CD4-positive, alpha-beta T cell treated with Interleukin-15 for 4 hours (primary cell): ENCODE results near the gene FANCD2.
"Not testable (repeated sequence)": the region's sequence is repeated elsewhere in the genome, so short reads cannot be mapped to it uniquely, and the experiment has no call there.

ENCODE experiments used
- DNase-seq: peaks from one replicate; pipeline ENCODE4 v3.0.0-alpha.2; 2020; ENCODE audit warnings: low spot score

The FANCD2 gene

GRCh38 chr3:10108091-10108490, 81.9 kb downstream of the FANCD2 start, which contains the start of gene FANCD2OS:
Gene FANCD2OS (minus strand): TSS chr3:10108255. CDS start chr3:10104774, 3,481 bp downstream.
- no peak for DNase-seq

DNA sequence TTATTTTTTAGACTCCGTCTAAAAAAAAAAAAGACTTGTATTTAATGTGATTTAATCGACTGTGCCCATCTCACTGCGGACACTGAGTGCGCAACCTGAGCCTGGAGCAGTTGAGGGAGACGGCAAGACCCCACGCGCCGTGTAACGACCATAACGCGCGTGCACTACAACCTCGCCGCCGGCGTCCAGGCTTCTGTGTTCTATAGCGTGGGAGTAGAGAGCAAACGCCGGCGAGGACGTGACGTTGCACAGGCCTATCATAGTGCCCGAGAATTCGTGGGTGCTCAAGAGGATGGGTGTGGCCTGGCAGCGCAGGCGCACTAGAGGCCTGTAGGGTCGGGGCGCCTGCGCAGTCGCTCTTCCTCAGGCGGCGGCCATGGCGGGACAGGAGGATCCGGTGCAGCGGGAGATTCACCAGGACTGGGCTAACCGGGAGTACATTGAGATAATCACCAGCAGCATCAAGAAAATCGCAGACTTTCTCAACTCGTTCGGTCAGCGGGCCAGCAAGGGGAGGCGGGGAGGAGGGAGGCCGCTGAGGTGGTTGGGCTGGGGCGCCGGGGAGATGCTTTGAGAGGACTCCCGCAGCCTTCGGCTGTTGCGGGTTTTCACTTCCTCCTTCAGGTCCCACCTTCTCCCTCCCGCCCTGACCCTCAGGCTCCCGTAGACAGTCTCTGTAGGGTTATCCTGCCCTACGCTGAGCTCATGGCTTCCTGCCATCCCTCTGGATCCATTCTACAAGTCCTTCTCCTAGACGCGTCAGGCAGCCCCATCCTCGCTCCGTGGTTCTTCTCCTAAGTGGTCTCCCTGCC, 89.3 kb downstream of the FANCD2 start, which contains the start of gene BRK1:
Gene BRK1, plus strand, starts transcription at position 350 of the 812 bp plus-strand sequence. Its CDS starts 27 bp downstream, at position 377.
- DNase-seq: peak; percentile 94

GRCh38 chr3:10116138-10116460, 89.9 kb downstream of the FANCD2 start:
- DNase-seq: no peak

DNA sequence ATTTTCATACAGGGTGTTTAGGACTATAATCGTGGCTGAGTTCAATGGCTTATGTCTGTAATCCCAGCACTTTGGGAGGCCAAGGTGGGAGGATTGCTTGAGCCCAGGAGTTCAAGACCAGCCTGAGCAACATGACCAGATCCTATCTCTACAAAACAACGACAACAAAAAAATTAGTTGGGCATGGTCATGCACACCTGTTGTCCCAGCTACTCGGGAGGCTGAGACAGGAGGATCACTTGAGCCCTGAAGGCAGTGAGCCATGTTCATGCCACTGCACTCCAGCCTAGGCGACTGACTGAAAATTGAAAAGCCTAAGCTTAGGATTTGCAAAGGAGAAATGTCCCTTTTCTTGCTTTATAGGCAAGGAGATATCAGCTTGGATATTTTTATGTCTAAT, 90.7 kb downstream of the FANCD2 start:
- DNase-seq: no peak

GRCh38 chr3:10119376-10119775, 93.1 kb downstream of the FANCD2 start:
- DNase-seq: no peak

DNA sequence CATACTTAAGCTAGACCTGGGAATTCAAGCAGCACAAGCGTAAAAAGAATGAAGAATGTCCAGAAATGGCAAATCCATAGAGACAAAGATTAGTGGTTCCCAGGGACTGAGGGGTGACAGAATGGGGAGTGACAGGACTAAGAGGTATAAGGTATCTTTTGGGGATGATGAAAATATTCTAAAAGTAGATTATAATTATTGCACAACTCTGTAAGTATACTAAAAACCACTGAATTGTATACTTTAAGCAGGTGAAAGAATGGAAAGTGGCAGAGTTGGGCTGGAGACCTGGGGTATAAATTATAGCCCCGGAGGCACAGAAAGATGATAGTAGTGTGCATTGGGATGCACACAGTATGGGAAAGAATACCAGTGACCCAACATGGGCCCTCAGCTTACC, 94.8 kb downstream of the FANCD2 start:
- DNase-seq: no peak

DNA sequence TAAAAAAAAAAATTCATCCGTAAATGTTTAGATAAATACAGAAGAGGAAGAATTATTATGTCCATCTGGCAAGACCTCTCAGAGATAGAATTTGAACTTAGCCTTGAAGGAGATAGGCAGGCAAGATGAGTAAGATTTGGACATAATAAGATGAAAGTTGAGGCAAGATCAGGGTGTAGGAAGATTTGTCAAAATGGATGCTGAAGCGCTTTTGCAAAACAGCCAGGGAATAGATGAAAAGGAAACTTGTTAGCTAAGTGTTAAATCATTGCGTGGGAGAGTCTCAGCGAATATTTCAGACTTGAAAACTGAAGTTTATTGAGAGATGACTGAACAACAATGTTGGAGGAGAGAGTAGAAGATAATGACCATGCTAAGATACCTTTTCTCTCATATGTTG, 96.5 kb downstream of the FANCD2 start:
- no peak for DNase-seq

GRCh38 chr3:10135872-10136271, 109.6 kb downstream of the FANCD2 start:
- DNase-seq: not testable (repeated sequence)

DNA sequence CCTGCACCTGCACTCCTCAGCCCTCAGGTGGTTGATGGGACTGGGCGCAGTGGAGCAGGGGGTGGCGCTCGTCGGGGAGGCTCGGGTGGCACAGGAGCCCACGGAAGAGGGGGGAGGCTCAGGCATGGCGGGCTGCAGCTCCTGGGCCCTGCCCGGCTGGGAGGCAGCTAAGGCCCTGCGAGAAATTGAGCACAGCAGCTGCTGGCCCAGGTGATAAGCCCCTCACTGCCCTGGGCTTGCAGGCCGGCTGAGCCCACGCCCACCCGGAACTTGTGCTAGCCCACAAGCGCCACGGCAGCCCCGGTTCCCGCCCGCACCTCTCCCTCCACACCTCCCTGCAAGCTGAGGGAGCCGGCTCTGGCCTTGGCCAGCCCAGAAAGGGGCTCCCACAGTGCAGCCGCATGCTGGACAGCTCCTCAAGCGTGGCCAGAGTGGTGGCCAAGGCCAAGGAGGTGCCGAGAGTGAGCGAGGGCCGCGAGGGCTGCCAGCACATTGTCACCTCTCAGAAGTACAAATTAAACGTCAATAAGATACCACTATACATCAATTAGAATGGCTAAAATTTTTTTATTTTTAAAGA, 110.3 kb downstream of the FANCD2 start:
- no peak for DNase-seq

DNA sequence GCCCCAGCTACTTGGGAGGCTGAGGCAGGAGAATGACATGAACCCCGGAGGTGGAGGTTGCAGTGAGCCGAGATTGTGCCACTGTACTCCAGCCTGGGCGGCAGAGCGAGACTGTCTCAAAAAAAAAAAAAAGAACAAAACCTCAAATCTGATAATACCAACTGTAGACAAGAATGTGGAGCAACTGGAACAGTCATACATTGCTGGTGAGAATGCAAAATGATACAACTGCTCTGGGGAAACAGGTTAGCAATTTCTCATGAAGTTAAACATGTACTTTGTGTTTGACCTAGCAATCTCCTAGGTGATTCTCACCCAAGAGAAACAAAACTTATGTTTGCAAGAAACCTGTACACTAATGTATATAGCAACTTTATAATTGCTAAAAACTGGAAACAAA, 110.9 kb downstream of the FANCD2 start:
- no peak for DNase-seq

- DNase-seq: no peak
These were observed 114.8 kb downstream of the FANCD2 start for GRCh38 chr3:10140996-10141546.

GRCh38 chr3:10142707-10143560, 116.7 kb downstream of the FANCD2 start:
- DNase-seq: no peak

DNA sequence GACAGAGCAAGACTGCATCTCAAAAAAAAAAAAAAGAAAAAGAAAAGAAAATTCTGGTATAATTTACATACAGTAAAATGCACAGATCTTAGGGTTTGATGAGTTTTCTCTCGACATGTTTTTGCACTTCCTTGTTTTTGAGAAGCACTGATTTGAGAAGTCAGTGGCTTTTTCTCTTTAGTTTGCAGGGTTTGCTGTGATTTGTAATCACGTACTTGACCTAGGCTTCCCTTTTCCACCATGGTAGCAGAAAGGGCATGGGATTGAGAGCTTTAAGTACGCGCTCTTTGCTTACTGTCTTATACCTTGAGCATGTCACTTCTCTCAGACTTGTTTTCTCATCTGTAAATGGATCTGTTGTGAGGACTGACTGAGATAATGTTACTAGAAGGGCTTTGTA, 119.4 kb downstream of the FANCD2 start:
- DNase-seq: no peak

- no peak for DNase-seq
These were observed 123.0 kb downstream of the FANCD2 start for GRCh38 chr3:10149226-10149625.

DNA sequence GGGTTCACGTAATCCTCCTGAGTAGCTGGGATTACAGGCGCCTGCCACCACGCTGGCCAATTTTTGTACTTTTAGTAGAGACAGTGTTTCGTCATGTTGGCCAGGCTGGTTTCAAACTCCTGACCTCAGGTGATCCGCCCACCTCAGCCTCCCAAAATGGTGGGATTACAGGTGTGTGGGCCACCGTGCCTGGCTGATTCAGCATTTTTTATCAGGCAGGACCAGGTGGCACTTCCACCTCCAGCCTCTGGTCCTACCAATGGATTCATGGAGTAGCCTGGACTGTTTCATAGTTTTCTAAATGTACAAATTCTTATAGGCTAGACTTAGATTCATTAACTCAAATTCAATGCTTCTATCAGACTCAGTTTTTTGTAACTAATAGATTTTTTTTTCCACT, 124.8 kb downstream of the FANCD2 start:
- DNase-seq: no peak
